GM21367 (cell line): ENCODE results near the gene LOXL4.

ENCODE experiments used
- ATAC-seq: cut with Tn5 transposase; IDR thresholded peaks from one replicate; pipeline ENCODE4 v1.9.1; 2021; ENCODE audit not compliant: unreplicated experiment

Gene LOXL4

DNA sequence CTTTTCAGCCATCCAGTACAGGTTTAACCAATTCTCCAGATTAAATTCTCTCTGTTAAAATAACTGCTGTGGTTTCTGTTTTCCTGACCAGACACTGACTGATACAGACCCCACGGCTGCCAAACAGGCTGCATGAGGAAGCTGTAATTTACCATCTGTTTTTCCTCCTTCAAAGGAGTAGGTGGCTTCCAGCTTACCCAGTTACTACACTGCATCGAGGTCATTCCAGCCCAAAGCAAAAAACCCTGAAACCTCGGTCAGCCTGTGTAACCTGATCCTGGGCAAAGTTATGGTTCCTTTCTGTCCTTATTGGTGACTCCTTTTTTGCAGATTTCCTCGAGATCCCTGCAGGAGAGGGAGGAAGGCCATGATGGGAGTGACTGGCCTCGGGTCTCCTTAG, 27.9 kb upstream of the LOXL4 start:
- no peak for ATAC-seq

- no peak for ATAC-seq
Measured at GRCh38 chr10:98295401-98295811, 27.4 kb upstream of the LOXL4 start.

- no peak for ATAC-seq
Measured at GRCh38 chr10:98294270-98294627, 26.3 kb upstream of the LOXL4 start.

GRCh38 chr10:98293550-98294269, 25.7 kb upstream of the LOXL4 start:
- ATAC-seq = no peak

DNA sequence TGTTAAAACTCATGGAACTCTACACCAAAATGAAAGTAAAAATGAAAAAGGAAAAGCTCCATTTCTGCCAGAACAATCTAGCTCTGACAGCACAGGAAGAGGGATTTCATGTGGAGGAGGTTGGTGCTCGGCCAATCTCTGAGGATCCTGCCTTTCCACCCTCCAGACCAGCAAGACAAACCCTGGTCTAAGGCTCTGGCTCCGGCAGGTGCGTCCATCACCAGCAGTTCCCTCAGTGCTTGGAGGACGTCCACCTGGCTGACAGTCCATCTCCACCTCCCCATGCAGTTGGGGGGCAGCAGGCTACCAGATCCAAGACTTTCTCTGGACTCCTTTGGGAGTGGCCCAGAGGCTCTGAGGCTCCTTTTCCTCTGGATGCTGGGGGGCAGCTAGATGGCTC, 25.0 kb upstream of the LOXL4 start:
- ATAC-seq = no peak

GRCh38 chr10:98289802-98290209, 21.8 kb upstream of the LOXL4 start:
- no peak for ATAC-seq

DNA sequence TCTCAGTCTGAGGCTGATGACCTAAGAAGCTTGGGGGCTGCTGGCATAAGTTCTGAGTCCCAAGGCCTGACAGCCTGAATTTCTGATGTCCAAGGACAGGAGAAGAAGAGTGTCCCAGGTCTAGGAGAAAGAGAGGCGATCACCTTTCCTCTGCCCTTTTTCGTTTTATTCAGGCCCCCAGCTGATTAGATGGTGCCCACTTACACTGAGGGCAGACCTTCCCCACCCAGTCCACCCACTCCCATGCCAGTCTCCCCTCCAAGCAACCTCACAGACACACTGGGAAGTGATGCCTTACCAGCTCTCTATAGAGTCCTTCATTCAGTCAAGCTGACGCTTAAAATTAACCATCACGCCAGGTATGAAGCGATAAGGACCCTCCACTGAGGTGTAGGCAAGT, 19.3 kb upstream of the LOXL4 start:
- ATAC-seq = no peak

DNA sequence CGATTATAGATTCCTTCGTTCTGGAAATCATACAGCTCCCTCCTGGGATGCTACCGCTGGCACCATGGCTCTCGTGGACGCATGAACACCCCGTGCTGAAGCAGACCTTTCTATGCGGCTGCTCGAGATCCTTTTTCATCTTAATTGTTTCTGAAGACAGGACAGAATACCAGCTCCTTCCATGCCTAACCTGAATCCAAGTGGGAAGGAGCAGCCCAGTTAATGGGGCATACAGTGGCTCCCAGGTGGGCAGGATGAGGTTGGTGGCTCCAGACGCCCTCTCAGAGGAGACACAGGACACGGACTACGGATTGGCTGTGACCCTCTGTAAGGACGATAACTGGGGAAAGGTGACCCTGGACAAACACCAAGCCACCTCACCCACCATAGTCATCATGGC, 18.4 kb upstream of the LOXL4 start:
- no peak for ATAC-seq

- no peak for ATAC-seq
Measured at GRCh38 chr10:98285416-98285815, 17.4 kb upstream of the LOXL4 start.

DNA sequence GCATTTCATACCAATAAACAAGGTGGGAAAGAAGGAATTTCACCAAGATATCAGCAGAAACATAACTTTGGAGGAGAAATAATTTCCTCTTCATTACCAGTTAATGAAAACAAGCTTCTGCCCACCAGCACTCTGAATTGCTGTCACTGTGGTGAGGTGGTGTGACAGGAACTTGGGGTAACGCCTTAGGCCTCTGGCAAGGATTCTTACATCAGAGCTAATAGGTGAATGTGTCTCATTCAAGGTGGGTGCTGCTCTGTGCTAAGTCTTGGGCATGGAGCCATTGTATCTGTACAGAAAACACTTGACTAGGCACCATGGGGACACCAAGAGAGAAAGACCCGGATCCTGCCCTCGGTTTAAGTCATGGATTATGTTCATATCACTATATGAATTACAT, 8.3 kb upstream of the LOXL4 start:
- no peak for ATAC-seq

GRCh38 chr10:98274562-98274961, 6.6 kb upstream of the LOXL4 start:
- ATAC-seq = no peak

DNA sequence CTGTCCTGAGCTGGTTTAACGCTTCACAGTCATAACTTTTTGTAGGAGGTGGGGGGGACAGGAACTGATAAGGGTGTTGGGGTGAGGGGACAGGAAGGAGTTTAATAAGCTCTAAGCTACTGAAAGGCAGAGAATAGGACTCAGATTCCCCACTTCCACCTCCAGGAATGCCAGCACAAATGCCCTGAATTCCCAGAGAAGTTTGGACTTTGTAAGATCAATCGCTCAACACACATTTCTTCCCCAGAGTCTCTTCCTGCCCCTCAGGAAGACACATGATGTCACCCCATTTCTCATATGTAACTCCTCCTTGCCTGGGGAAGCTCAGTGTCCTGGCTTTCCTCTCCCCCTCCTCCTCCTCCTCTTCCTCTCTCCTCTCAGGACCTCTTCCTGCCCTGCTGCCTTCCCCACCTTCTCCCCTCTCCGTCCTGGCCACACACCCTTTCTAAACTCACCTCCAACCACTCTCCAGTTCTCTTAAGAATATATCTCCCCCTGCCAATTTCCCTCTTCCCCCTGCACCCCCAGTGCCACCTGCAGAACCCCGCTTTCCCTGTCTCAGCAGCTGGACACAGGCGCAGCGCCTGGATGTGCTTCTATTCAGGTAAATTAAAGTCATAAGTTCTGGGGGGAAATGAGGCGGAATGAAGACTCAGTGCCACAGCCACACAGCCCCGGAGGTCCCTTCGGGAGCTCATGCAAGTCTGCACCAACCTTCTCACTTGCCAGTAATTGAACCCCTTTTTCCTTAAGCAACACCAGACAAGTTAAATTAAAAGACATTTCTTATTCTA, 5.3 kb upstream of the LOXL4 start:
- no peak for ATAC-seq

GRCh38 chr10:98272656-98273055, 4.7 kb upstream of the LOXL4 start:
- no peak for ATAC-seq

DNA sequence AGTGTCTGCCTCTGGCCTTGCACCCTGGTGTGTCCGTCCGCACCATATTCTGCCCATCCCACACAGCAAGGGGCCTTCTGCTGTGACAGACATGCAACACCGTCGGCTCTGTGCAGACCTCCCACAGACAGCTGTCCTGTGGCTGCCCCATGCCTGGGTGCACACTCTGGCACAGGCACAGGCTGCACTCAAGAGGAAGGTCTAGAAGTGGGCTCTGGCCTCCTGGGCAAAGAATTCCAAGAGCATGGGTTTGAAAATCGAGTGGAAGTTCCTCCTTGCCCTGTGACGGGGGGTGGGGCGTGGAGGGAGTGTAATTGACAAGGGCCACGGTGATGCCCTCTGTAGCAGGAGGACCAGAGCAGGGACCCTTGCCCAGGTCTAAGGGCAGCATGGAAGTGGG, 4.3 kb upstream of the LOXL4 start:
- no peak for ATAC-seq

GRCh38 chr10:98270786-98271185, 2.8 kb upstream of the LOXL4 start:
- ATAC-seq = no peak

- ATAC-seq = no peak
Measured at GRCh38 chr10:98270073-98270740, 2.2 kb upstream of the LOXL4 start.

DNA sequence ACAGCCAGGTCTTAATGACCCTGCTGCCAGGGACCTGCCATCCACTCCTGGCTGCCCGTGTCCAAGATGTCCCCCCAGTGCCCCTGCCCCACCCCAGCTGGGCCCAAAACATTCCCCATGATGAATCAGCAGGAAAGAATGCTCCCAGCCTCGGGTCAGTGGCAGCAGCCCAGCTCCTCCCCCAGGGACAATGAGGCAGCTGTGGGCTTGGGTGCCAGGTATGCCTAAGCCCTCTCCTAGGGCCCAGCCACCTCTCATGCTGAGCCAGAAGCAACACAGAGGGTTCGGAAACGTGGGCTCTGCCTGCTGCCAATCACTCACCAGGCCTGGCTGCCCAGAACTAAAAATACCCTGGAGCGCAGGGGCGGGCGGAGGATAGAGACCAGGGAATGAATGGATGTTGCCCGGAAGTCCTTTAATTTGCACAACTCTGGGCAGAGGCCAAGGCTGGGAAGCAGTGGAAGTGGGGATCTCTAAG, 1.5 kb upstream of the LOXL4 start:
- no peak for ATAC-seq

GRCh38 chr10:98268694-98269431, 869 bp upstream of the LOXL4 start:
- no peak for ATAC-seq

DNA sequence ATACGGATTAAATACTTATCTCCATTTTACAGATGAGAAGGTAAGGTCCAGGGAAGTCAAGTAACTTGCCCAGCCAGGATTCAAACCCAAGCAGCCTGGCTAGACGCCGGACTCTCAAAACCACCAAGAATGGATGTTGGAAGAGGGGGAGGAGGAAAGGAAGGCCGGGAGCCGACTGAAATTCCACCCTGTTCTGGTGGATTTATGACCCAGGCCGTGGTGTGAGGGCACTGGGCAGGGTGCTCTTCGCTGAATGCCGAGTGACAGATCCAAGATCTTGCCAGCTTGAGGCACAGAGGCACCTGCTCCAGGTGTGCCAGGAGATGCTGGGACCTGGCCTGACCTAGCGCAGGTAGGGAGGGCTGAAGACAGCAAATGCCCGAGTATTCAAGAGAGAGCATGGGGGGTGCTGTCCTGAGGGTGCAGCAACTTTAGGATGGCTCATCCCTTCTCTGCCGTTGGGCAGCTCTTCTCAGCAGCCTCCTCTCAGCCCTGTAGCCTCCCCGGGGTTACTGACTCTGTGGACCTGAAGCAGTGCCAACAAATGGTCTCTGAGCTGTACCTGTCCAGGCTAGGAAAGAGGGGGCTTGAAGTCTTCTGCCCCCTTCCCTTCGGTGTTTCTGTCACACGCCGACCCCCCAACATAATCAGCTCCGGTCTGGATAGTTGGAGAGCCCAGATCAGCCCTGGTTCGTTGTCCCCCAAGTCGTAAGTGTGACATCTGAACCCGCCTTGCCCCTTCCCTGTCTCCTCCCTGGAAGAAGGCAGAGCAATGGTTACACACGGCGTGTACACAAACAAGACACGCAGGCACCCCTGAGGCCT, 713 bp downstream of the LOXL4 start:
- no peak for ATAC-seq

- no peak for ATAC-seq
Measured at GRCh38 chr10:98266647-98267046, 1.3 kb downstream of the LOXL4 start.
